EH (cell line): ENCODE results near the gene FKBP1B.
"Not testable (repeated sequence)": the region's sequence is repeated elsewhere in the genome, so short reads cannot be mapped to it uniquely, and the experiment has no call there.

Experiments used
- DNase-seq: peaks from one replicate; pipeline ENCODE4 v3.0.0-alpha.2; 2015; ENCODE audit warnings: low read depth

Gene FKBP1B

GRCh38 chr2:24072259-24072658 lies 22.7 kb downstream of the FKBP1B start:
- DNase-seq = no peak

GRCh38 chr2:24073816-24074215 lies 24.3 kb downstream of the FKBP1B start:
- DNase-seq = no peak

- DNase-seq = no peak
Measured at GRCh38 chr2:24075259-24075658, 25.7 kb downstream of the FKBP1B start.

- peak; percentile 99 for DNase-seq
Measured at GRCh38 chr2:24075915-24076848, 26.6 kb downstream of the FKBP1B start, which contains the start of gene SF3B6. Gene SF3B6, minus strand, starts transcription at chr2:24076326. Its CDS starts 97 bp downstream, at chr2:24076229.

- DNase-seq = peak; percentile 34
Measured at GRCh38 chr2:24076849-24077534, 27.5 kb downstream of the FKBP1B start.

GRCh38 chr2:24077535-24077877 lies 28.0 kb downstream of the FKBP1B start:
- DNase-seq = no peak

- DNase-seq = no peak
Measured at GRCh38 chr2:24077879-24078278, 28.3 kb downstream of the FKBP1B start.

GRCh38 chr2:24080701-24081100 lies 31.2 kb downstream of the FKBP1B start:
- DNase-seq = no peak

GRCh38 chr2:24082787-24083566 lies 33.4 kb downstream of the FKBP1B start:
- DNase-seq = no peak

GRCh38 chr2:24083567-24084385 lies 34.2 kb downstream of the FKBP1B start:
- DNase-seq = peak; percentile 81

GRCh38 chr2:24084386-24085199 lies 35.1 kb downstream of the FKBP1B start, which contains the start of gene TP53I3:
Gene TP53I3, minus strand, starts transcription at chr2:24084834. Its CDS starts 508 bp downstream, at chr2:24084326.
- peak; percentile 90 for DNase-seq

GRCh38 chr2:24085200-24085489 lies 35.6 kb downstream of the FKBP1B start:
- DNase-seq = no peak

GRCh38 chr2:24086241-24086640 lies 36.7 kb downstream of the FKBP1B start:
- no peak for DNase-seq

GRCh38 chr2:24087032-24087431 lies 37.5 kb downstream of the FKBP1B start:
- no peak for DNase-seq

- no peak for DNase-seq
Measured at GRCh38 chr2:24088821-24089359, 39.3 kb downstream of the FKBP1B start.

GRCh38 chr2:24093270-24093669 lies 43.7 kb downstream of the FKBP1B start:
- not testable (repeated sequence) for DNase-seq

- not testable (repeated sequence) for DNase-seq
Measured at GRCh38 chr2:24095171-24095677, 45.7 kb downstream of the FKBP1B start.

GRCh38 chr2:24100732-24101131 lies 51.2 kb downstream of the FKBP1B start:
- DNase-seq = not testable (repeated sequence)

GRCh38 chr2:24101992-24102391 lies 52.5 kb downstream of the FKBP1B start:
- DNase-seq = no peak

- DNase-seq = no peak
Measured at GRCh38 chr2:24102677-24103076, 53.1 kb downstream of the FKBP1B start.
